ENCODE data around the gene C1orf174. TPM values are rescaled to one million over a fixed set of nuclear protein-coding genes. Genes with fewer than 3 reads are reported as not detected.

The C1orf174 gene
- total and polyA plus RNA-seq, 2 of the 4 experiments (the other 2 are of a cell fraction): 26.7 to 45.7 TPM

GRCh38 chr1:3871451-3871805, 28.6 kb downstream of the C1orf174 start:
- BruUV-seq (replicated peaks): no TSS peak
- peaks cover 5% of the 10 kb centered on the region for H3K9me1 ChIP-seq (ENCODE audit: insufficient read depth, low read length)
- no peak overlapping the region for H2AFZ ChIP-seq (replicated peaks; ENCODE audit: low read length, poor library complexity)
- no peak overlapping the region for H3K18ac ChIP-seq (ENCODE audit: low read depth, low read length)
- peaks cover 42% of the 10 kb centered on the region for H3K36me3 ChIP-seq (ENCODE audit: control insufficient read depth, insufficient read depth, low read length)
- in situ Hi-C loops (cut with MboI; ENCODE audit: low sequenced_read_pairs): no loop called here
- H3K27ac ChIP-seq (ENCODE audit: insufficient read depth, low read length): no peak overlapping the region
- no peak overlapping the region for H3K4ac ChIP-seq (ENCODE audit: low read depth, low read length)
- intact Hi-C loops (cut with micrococcal nuclease): no loop called here
- H4K8ac ChIP-seq (ENCODE audit: low read depth in 2 of 2, low read length in 2 of 2): no peak overlapping the region
- H2BK20ac ChIP-seq (ENCODE audit: low read depth, low read length): no peak overlapping the region
- H3K4me1 ChIP-seq (ENCODE audit: control insufficient read depth, insufficient read depth, low read length): no peaks in the 10 kb centered on the region
- no peak overlapping the region for H2BK120ac ChIP-seq (ENCODE audit: low read depth, low read length)
- ATAC-seq (ENCODE audit: low read depth) (no peak), DNase-seq (no peak)
- no peak overlapping the region for H2BK15ac ChIP-seq (ENCODE audit: low read depth, low read length)
- no peak overlapping the region for H2AK9ac ChIP-seq (replicated peaks; ENCODE audit: low read depth, low read length, poor library complexity)
- no peak overlapping the region for H3K14ac ChIP-seq (replicated peaks; ENCODE audit: low read depth, low read length)
- dilution Hi-C loops (cut with HindIII; ENCODE audit: low sequenced_read_pairs, unreplicated experiment): no loop called here
- H2BK5ac ChIP-seq (ENCODE audit: low read depth, low read length, poor library complexity, severe bottlenecking): no peak overlapping the region
- no peak overlapping the region for H3K4me3 ChIP-seq (ENCODE audit: insufficient read depth, low read depth, low read length)
- CTCF ChIA-PET: no interaction called here
- POLR2A ChIA-PET (ENCODE audit: unreplicated experiment): no interaction called here
- H3K27me3 ChIP-seq (ENCODE audit: control insufficient read depth, insufficient read depth, low read length): no peaks in the 10 kb centered on the region
- no peaks in the 10 kb centered on the region for H4K20me1 ChIP-seq (ENCODE audit: insufficient read depth, low read length)
- WGBS, 2 experiments (ENCODE audit: extremely low coverage in 2 of 2, insufficient read length in 1 of 2): 100% methylated on average over 1 of the region's 7 CpGs; no CpG with 5 or more reads in 1 of the 2 experiments
- H3K56ac ChIP-seq (ENCODE audit: extremely low read depth, insufficient read depth, low read length): no peak overlapping the region
- no peak overlapping the region for H4K5ac ChIP-seq (ENCODE audit: low read depth, low read length)
- no peak overlapping the region for H4K91ac ChIP-seq (ENCODE audit: insufficient read depth, low read depth, low read length)
- no peaks in the 10 kb centered on the region; a peak in 1 of 4 replicates for H3K79me1 ChIP-seq (ENCODE audit: low read depth in 1 of 2, low read length in 2 of 2)
- TF ChIP-seq FOS (IDR thresholded peaks at IDR 0.05; ENCODE audit: low read depth, low read length) (no peak), MAZ (IDR thresholded peaks at IDR 0.05; ENCODE audit: borderline replicate concordance, low read depth, low read length) (no peak), MAFK (IDR thresholded peaks at IDR 0.05; ENCODE audit: low read depth, low read length) (no peak), SMC3 (IDR thresholded peaks at IDR 0.05; ENCODE audit: low read depth, low read length) (no peak), CEBPB (IDR thresholded peaks at IDR 0.05; ENCODE audit: low read depth, low read length) (no peak), RCOR1 (IDR thresholded peaks at IDR 0.05; ENCODE audit: insufficient replicate concordance, low read length) (no peak), CTCF (conservative IDR thresholded peaks at IDR 0.05; ENCODE audit: low read depth, low read length) (no peak), MXI1 (IDR thresholded peaks at IDR 0.05; ENCODE audit: borderline replicate concordance, low read depth, low read length) (no peak), RFX5 (IDR thresholded peaks at IDR 0.05; ENCODE audit: low read depth, low read length) (no peak), NFE2L2 (IDR thresholded peaks at IDR 0.05; ENCODE audit: low read depth, low read length) (no peak), ELK1 (IDR thresholded peaks at IDR 0.05; ENCODE audit: borderline replicate concordance, low read depth, low read length) (no peak), POLR2A (IDR thresholded peaks at IDR 0.05; ENCODE audit: low read depth, low read length) (no peak), RAD21 (IDR thresholded peaks at IDR 0.05; ENCODE audit: low read length) (no peak), BHLHE40 (IDR thresholded peaks at IDR 0.05; ENCODE audit: low read depth, low read length) (no peak), USF2 (IDR thresholded peaks at IDR 0.05; ENCODE audit: low read depth, low read length) (no peak), CHD1 (IDR thresholded peaks at IDR 0.05; ENCODE audit: low read depth, low read length) (no peak)
- no peak overlapping the region for H3K23ac ChIP-seq (ENCODE audit: low read depth, low read length)
- H2AK5ac ChIP-seq (ENCODE audit: low read depth, low read length): no peak overlapping the region
- no peak overlapping the region for H3K9ac ChIP-seq (ENCODE audit: low read depth, low read length)
- no peaks in the 10 kb centered on the region for H3K9me3 ChIP-seq (ENCODE audit: control insufficient read depth, insufficient read depth, low read length)
- H3K4me2 ChIP-seq (ENCODE audit: low read depth, low read length): no peak overlapping the region

Measured in IMR-90 (cell line).